H9 (cell line): ENCODE measurements around the gene EXPH5. TPM values are rescaled to one million over a fixed set of nuclear protein-coding genes. Genes with fewer than 3 reads are reported as not detected.

ENCODE experiments used
- DNase-seq: peaks from one replicate; pipeline ENCODE4 v3.0.0-alpha.2; 2017
- H2AFZ ChIP-seq: one replicate; pipeline ENCODE4 v1.6.1; 2013; ENCODE audit warnings: mild to moderate bottlenecking, low read length, control low read depth, moderate library complexity
- H2AK5ac ChIP-seq: 2 replicates; pipeline ENCODE4 v1.6.1; 2013; ENCODE audit warnings: low read length, control low read depth, mixed read lengths; ENCODE audit not compliant: insufficient read length
- H2BK120ac ChIP-seq: one replicate; pipeline ENCODE4 v1.6.1; 2013; ENCODE audit warnings: low read depth, mild to moderate bottlenecking, low read length, control low read depth, inconsistent platforms; ENCODE audit not compliant: poor library complexity, severe bottlenecking
- H2BK12ac ChIP-seq: 2 replicates; pipeline ENCODE4 v1.6.1; 2013; ENCODE audit warnings: low read length, control low read depth, mixed read lengths, low read depth; ENCODE audit not compliant: insufficient read length
- H2BK15ac ChIP-seq: 2 replicates; pipeline ENCODE4 v1.6.1; 2013; ENCODE audit warnings: low read depth, low read length, control low read depth
- H2BK20ac ChIP-seq: one replicate; pipeline ENCODE4 v1.6.1; 2013; ENCODE audit warnings: low read depth, mild to moderate bottlenecking, low read length, control low read depth, inconsistent platforms; ENCODE audit not compliant: poor library complexity, severe bottlenecking
- H2BK5ac ChIP-seq: 2 replicates; pipeline ENCODE4 v1.6.1; 2013; ENCODE audit warnings: low read length, control low read depth, mixed read lengths; ENCODE audit not compliant: insufficient read length
- H3K14ac ChIP-seq: 2 replicates; pipeline ENCODE4 v1.6.1; 2013; ENCODE audit warnings: low read length, control low read depth; ENCODE audit not compliant: insufficient read depth
- H3K18ac ChIP-seq: 2 replicates; pipeline ENCODE4 v1.6.1; 2013; ENCODE audit warnings: low read depth, mild to moderate bottlenecking, mixed read lengths, low read length, control low read depth; ENCODE audit not compliant: insufficient read length
- H3K23ac ChIP-seq: 2 replicates; pipeline ENCODE4 v1.6.1; 2013; ENCODE audit warnings: low read length, control low read depth, mixed read lengths, low read depth; ENCODE audit not compliant: insufficient read length
- H3K23me2 ChIP-seq: 2 replicates; pipeline ENCODE4 v1.6.1; 2013; ENCODE audit warnings: low read depth, mild to moderate bottlenecking, mixed read lengths, low read length, control low read depth; ENCODE audit not compliant: insufficient read length, poor library complexity, severe bottlenecking
- H3K27ac ChIP-seq: 2 replicates; pipeline ENCODE4 v1.5.1; 2013; ENCODE audit warnings: low read length, control low read depth, mixed read lengths, low read depth; ENCODE audit not compliant: insufficient read length
- H3K27me3 ChIP-seq: 2 replicates; pipeline ENCODE4 v1.6.1; 2013; ENCODE audit warnings: low read length, control low read depth, inconsistent platforms; ENCODE audit not compliant: insufficient read depth
- H3K4ac ChIP-seq: 2 replicates; pipeline ENCODE4 v1.6.1; 2013; ENCODE audit warnings: low read depth, mild to moderate bottlenecking, control low read depth, inconsistent platforms, low read length, moderate library complexity
- H3K4me1 ChIP-seq: 2 replicates; pipeline ENCODE4 v1.6.1; 2013; ENCODE audit warnings: low read length, control low read depth, inconsistent platforms; ENCODE audit not compliant: insufficient read depth
- H3K4me2 ChIP-seq: 2 replicates; pipeline ENCODE4 v1.6.1; 2013; ENCODE audit warnings: low read length, control low read depth, mixed read lengths; ENCODE audit not compliant: insufficient read length, insufficient read depth
- H3K56ac ChIP-seq: 2 replicates; pipeline ENCODE4 v1.6.1; 2013; ENCODE audit warnings: low read depth, mild to moderate bottlenecking, mixed read lengths, low read length, control low read depth; ENCODE audit not compliant: insufficient read length
- H3K79me1 ChIP-seq: 2 replicates; pipeline ENCODE4 v1.6.1; 2013; ENCODE audit warnings: low read depth, mild to moderate bottlenecking, moderate library complexity, low read length, control low read depth, inconsistent platforms; ENCODE audit not compliant: insufficient read depth, poor library complexity, severe bottlenecking
- H3K79me2 ChIP-seq: 2 replicates; pipeline ENCODE4 v1.6.1; 2013; ENCODE audit warnings: low read length, control low read depth, inconsistent platforms; ENCODE audit not compliant: insufficient read depth
- H3K9ac ChIP-seq: 2 replicates; pipeline ENCODE4 v1.6.1; 2013; ENCODE audit warnings: low read length, control low read depth, mixed read lengths; ENCODE audit not compliant: insufficient read length; ENCODE audit errors: extremely low read depth
- H3K9me3 ChIP-seq: one replicate; pipeline ENCODE4 v1.6.1; 2013; ENCODE audit warnings: low read depth, low read length, inconsistent platforms; ENCODE audit not compliant: control insufficient read depth
- H3T11ph ChIP-seq: one replicate; pipeline ENCODE4 v1.6.1; 2013; ENCODE audit warnings: mild to moderate bottlenecking, low read length, control low read depth, inconsistent platforms
- H4K20me1 ChIP-seq: one replicate; pipeline ENCODE4 v1.6.1; 2013; ENCODE audit not compliant: control insufficient read depth, insufficient read length, insufficient read depth
- H4K5ac ChIP-seq: 2 replicates; pipeline ENCODE4 v1.6.1; 2013; ENCODE audit warnings: low read depth, mild to moderate bottlenecking, mixed read lengths, low read length, control low read depth; ENCODE audit not compliant: insufficient read length
- H4K8ac ChIP-seq: replicated peaks from 2 replicates; pipeline ENCODE4 v1.6.1; 2013; ENCODE audit warnings: low read length, control low read depth, mixed read lengths, low read depth; ENCODE audit not compliant: insufficient read length
- H4K91ac ChIP-seq: 2 replicates; pipeline ENCODE4 v1.6.1; 2013; ENCODE audit warnings: low read depth, mild to moderate bottlenecking, moderate library complexity, mixed read lengths, low read length, control low read depth; ENCODE audit not compliant: insufficient read length
- H3K27ac Mint-ChIP-seq, 3 experiments: 2 replicates in 2 of 3; 3 replicates in 1 of 3; pipeline ENCODE4 v1.8.0; 2020 to 2021; ENCODE audit warnings: mixed read lengths in 3 of 3, mild to moderate bottlenecking in 1 of 3, moderate library complexity in 1 of 3
- H3K27me3 Mint-ChIP-seq: 2 replicates; pipeline ENCODE4 v1.8.0; 2021; ENCODE audit warnings: low read depth, mild to moderate bottlenecking, moderate library complexity, mixed read lengths
- H3K36me3 Mint-ChIP-seq, 3 experiments: 2 replicates in 2 of 3; 3 replicates in 1 of 3; pipeline ENCODE4 v1.8.0; 2020 to 2021; ENCODE audit warnings: low read depth in 3 of 3, mixed read lengths in 3 of 3; ENCODE audit not compliant: insufficient read depth in 1 of 3
- H3K4me1 Mint-ChIP-seq, 2 experiments: 2 replicates each; pipeline ENCODE4 v1.8.0; 2020; ENCODE audit warnings: mixed read lengths in 2 of 2
- H3K4me3 Mint-ChIP-seq, 2 experiments: 2 replicates in 1 of 2; 3 replicates in 1 of 2; pipeline ENCODE4 v1.8.0; 2020 to 2021; ENCODE audit warnings: mild to moderate bottlenecking in 2 of 2, mixed read lengths in 2 of 2, moderate library complexity in 1 of 2
- H3K9me3 Mint-ChIP-seq, 2 experiments: 2 replicates in 1 of 2; 3 replicates in 1 of 2; pipeline ENCODE4 v1.8.0; 2020; ENCODE audit warnings: mild to moderate bottlenecking in 2 of 2, mixed read lengths in 2 of 2, moderate library complexity in 1 of 2
- WGBS: extraction: QIAGEN DNeasy Blood & Tissue Kit; methylation state at CpG from one replicate; pipeline ENCODE4 v1.1.7; 2013; ENCODE audit warnings: missing lambda C conversion rate, low lambda C conversion rate, mixed read lengths; ENCODE audit not compliant: insufficient read length; ENCODE audit errors: extremely low coverage; 5-methylcytosine and 5-hydroxymethylcytosine counted together
- total RNA-seq: library from RNA; stranded (reverse); gene quantifications from 2 replicates; pipeline ENCODE4 v1.2.1, GENCODE V29; 2021
- TF ChIP-seq, protein P1 (sequence below): fragments of 200-600 bp; sonication (generic); conservative IDR thresholded peaks from 3 replicates; pipeline ENCODE4 v1.8.0; 2021; ENCODE audit warnings: antibody characterized with exemption, mild to moderate bottlenecking

The EXPH5 gene
- total RNA-seq, 1 experiment from 2014 or later, result 3.1 TPM

DNA sequence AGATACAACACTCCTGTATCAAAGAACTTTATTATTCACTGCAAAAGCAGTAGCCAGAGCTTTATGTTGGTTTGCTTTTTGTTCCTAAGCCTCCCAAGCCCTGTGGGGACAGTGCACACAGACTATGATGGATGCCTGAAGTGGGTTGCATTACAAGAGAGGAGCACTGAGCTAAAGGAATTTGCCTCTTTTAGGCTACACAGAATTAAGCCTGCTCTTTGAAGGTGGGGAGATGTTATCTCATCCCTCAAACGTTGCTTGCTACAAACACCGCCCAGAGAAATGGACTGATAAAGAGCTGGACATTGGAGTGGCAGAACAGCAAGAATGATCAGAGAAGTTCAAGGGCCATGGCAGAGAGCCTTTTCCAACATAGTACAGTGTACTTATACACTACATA, 92.8 kb downstream of the EXPH5 start:
- TF ChIP-seq, protein P1, sequence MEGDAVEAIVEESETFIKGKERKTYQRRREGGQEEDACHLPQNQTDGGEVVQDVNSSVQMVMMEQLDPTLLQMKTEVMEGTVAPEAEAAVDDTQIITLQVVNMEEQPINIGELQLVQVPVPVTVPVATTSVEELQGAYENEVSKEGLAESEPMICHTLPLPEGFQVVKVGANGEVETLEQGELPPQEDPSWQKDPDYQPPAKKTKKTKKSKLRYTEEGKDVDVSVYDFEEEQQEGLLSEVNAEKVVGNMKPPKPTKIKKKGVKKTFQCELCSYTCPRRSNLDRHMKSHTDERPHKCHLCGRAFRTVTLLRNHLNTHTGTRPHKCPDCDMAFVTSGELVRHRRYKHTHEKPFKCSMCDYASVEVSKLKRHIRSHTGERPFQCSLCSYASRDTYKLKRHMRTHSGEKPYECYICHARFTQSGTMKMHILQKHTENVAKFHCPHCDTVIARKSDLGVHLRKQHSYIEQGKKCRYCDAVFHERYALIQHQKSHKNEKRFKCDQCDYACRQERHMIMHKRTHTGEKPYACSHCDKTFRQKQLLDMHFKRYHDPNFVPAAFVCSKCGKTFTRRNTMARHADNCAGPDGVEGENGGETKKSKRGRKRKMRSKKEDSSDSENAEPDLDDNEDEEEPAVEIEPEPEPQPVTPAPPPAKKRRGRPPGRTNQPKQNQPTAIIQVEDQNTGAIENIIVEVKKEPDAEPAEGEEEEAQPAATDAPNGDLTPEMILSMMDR, result no peak
- no peaks in the 10 kb centered on the region; a peak in 1 of 5 replicates for H3K9me3 Mint-ChIP-seq
- H3K79me2 ChIP-seq, result no peaks in the 10 kb centered on the region
- no peak for DNase-seq
- H3K27me3 ChIP-seq, result no peaks in the 10 kb centered on the region
- H4K91ac ChIP-seq, result no peak overlapping the region
- H2AFZ ChIP-seq, result no peak overlapping the region
- no peaks in the 10 kb centered on the region for H4K20me1 ChIP-seq
- H3T11ph ChIP-seq, result no peak overlapping the region
- H3K14ac ChIP-seq, result no peak overlapping the region
- no peak overlapping the region for H3K56ac ChIP-seq
- peaks cover 11 to 16% of the 10 kb centered on the region in 2 experiments for H3K4me1 Mint-ChIP-seq
- no peak overlapping the region for H3K4me3 Mint-ChIP-seq
- no peak overlapping the region for H3K4ac ChIP-seq
- no peak overlapping the region for H3K23ac ChIP-seq
- H3K9me3 ChIP-seq, result no peaks in the 10 kb centered on the region
- no peak overlapping the region for H4K8ac ChIP-seq
- no peak overlapping the region for H3K27ac ChIP-seq
- H2BK5ac ChIP-seq, result no peak overlapping the region
- H4K5ac ChIP-seq, result no peak overlapping the region
- no CpG with 5 or more reads among the region's 2 CpGs for WGBS
- H3K4me2 ChIP-seq, result no peak overlapping the region
- H2BK12ac ChIP-seq, result no peak overlapping the region
- no peak overlapping the region for H3K9ac ChIP-seq
- H2AK5ac ChIP-seq, result no peak overlapping the region
- no peak overlapping the region for H2BK120ac ChIP-seq
- H2BK15ac ChIP-seq, result no peak overlapping the region
- no peak overlapping the region for H3K27ac Mint-ChIP-seq
- H3K79me1 ChIP-seq, result no peaks in the 10 kb centered on the region
- no peak overlapping the region for H2BK20ac ChIP-seq
- H3K23me2 ChIP-seq, result peaks cover 14% of the 10 kb centered on the region
- H3K18ac ChIP-seq, result no peak overlapping the region
- peaks cover 8% of the 10 kb centered on the region for H3K27me3 Mint-ChIP-seq
- no peaks in the 10 kb centered on the region; the same call in none of the 2 replicates for H3K4me1 ChIP-seq
- no peaks in the 10 kb centered on the region for H3K36me3 Mint-ChIP-seq
